Testis (tissue), 3 donors: ENCODE data around the gene MAP2K2. TPM values are rescaled to one million over a fixed set of nuclear protein-coding genes. Genes with fewer than 3 reads are reported as not detected.

Source experiments
- DNase-seq: peaks from one replicate; pipeline ENCODE4 v3.0.0-alpha.2; 2019
- H3K27ac ChIP-seq, 2 donors: fragments of 200-600 bp; sonication (generic); one replicate each; pipeline ENCODE4 v1.5.1; 2019
- H3K27me3 ChIP-seq: fragments of 200-600 bp; sonication (generic); one replicate; pipeline ENCODE4 v1.5.1; 2019
- H3K36me3 ChIP-seq: fragments of 200-600 bp; sonication (generic); one replicate; pipeline ENCODE4 v1.5.1; 2017; ENCODE audit warnings: low read depth; ENCODE audit errors: missing control alignments
- H3K4me1 ChIP-seq: fragments of 200-600 bp; sonication (generic); one replicate; pipeline ENCODE4 v1.5.1; 2019
- H3K4me3 ChIP-seq, 2 donors: fragments of 200-600 bp; sonication (generic); one replicate each; pipeline ENCODE4 v1.5.1; 2017 to 2019
- H3K9me3 ChIP-seq: fragments of 200-600 bp; sonication (generic); one replicate; pipeline ENCODE4 v1.5.1; 2017
- POLR2A ChIP-seq: fragments of 450-650 bp; IDR thresholded peaks from one replicate; pipeline ENCODE4 v1.6.1; 2017; ENCODE audit warnings: antibody characterized with exemption, mild to moderate bottlenecking, moderate library complexity
- WGBS, 2 donors: methylation state at CpG; one replicate each; pipeline ENCODE4 v1.1.5; 2018; 5-methylcytosine and 5-hydroxymethylcytosine counted together
- intact Hi-C: fragments of 100-400 bp; cut with DNase I; formaldehyde crosslinking; loops from one replicate; pipeline ENCODE4 v1.15.1; 2023; ENCODE audit warnings: low total_unique reads
- polyA plus RNA-seq: library from polyadenylated mRNA; stranded (reverse); fragments of 350-450 nt; fragmentation: Illumina TruSeq; extraction: RNeasy Lipid Tissue Mini Kit (QIAGEN cat#74804); gene quantifications from one replicate; pipeline ENCODE4 v1.2.3, GENCODE V29; 2014; ENCODE audit warnings: low read depth, low replicate concordance; ENCODE audit not compliant: insufficient read depth
- total RNA-seq, 2 donors: library from RNA; depleted of rRNA; stranded (reverse); fragments of >200 nt; gene quantifications; one replicate each; pipeline ENCODE4 v1.2.3, GENCODE V29; 2016
- TF ChIP-seq, protein P1 (sequence below), 3 experiments: fragments of 450-650 bp in 2 of 3; fragments of 200-600 bp in 1 of 3; sonication (generic) in 1 of 3; IDR thresholded peaks; one replicate each; pipeline ENCODE4 v1.5.1; 2016 to 2019; ENCODE audit warnings: antibody characterized with exemption in 3 of 3, mild to moderate bottlenecking in 2 of 3, moderate library complexity in 1 of 3

The MAP2K2 gene
- total and polyA plus RNA-seq, 3 donors from 2014 or later, result 181 to 241 (median 225) TPM

DNA sequence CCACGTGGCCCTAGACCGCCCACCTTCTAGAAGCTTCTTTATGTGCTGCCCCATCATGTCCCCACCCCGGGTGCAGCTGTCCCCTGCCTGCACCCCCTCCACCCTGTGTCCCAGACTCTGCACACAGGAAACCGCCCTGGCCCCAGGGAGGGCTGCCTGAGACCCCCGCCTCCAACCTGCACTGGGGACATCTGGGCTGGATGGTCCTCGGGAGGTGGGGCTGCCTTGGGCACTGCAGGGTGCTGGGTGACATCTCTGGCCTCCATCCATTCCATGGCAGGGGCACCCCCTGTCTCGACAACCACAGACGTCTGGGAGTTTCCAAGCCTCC is 39.4 kb downstream of the MAP2K2 start:
- intact Hi-C loops, result no loop called here
- no peak overlapping the region for H3K4me3 ChIP-seq

DNA sequence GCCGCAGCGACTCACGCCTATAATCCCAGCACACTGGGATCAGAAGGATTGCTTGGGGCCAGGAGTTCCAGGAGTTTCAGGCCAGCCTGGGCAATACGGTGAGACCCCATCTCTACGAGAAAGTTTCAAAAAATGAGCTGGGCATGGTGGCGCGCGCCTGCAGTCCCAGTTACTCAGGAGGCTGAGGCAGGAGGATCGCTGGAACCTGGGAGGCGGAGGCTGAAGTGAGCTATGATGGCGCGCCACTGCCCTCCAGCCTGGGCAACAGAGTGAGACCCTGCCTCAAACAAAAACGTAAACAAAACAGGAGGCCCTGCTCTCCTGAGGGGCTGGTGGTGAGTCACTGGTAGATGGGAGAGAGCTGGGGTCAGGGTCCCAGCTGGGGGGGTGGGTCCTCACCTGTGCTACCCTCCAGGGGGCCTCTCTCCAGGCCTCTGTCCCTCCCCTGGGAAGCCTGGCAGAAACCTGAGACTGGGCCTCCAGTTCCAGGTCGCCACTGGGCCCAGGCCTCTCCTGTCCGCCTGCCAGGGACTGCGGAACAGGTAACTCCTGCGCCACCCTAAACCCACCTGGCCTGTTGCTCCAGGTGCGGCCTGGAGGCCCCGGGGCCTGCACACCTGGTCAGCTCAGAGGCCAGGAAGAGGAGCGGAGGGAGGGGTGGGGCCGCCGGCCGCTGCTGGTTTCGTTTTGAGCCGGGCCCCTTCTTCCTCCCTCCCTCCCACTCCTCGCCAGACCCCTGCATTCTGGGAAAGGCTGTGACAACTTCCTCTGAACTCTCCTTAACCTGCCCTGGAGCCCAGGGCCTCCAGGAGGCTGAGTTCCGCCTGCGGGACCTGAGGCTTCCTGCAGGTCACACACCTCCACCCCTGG is 40.0 kb downstream of the MAP2K2 start:
- H3K9me3 ChIP-seq, result no peaks in the 10 kb centered on the region
- no peaks in the 10 kb centered on the region for H3K4me1 ChIP-seq
- 73 to 81% methylated on average over 15 to 28 of the region's 28 CpGs for WGBS, 2 donors
- no peaks in the 10 kb centered on the region for H3K27me3 ChIP-seq
- no peak overlapping the region for H3K4me3 ChIP-seq
- no peaks in the 10 kb centered on the region for H3K36me3 ChIP-seq
- no peak overlapping the region for H3K27ac ChIP-seq
- intact Hi-C loops, result no loop called here
- DNase-seq, result no peak
- TF ChIP-seq POLR2A, result no peak
- TF ChIP-seq, protein P1, sequence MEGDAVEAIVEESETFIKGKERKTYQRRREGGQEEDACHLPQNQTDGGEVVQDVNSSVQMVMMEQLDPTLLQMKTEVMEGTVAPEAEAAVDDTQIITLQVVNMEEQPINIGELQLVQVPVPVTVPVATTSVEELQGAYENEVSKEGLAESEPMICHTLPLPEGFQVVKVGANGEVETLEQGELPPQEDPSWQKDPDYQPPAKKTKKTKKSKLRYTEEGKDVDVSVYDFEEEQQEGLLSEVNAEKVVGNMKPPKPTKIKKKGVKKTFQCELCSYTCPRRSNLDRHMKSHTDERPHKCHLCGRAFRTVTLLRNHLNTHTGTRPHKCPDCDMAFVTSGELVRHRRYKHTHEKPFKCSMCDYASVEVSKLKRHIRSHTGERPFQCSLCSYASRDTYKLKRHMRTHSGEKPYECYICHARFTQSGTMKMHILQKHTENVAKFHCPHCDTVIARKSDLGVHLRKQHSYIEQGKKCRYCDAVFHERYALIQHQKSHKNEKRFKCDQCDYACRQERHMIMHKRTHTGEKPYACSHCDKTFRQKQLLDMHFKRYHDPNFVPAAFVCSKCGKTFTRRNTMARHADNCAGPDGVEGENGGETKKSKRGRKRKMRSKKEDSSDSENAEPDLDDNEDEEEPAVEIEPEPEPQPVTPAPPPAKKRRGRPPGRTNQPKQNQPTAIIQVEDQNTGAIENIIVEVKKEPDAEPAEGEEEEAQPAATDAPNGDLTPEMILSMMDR (IDR thresholded peaks at IDR 0.05), result no peak

More for the DNA sequence above, 39.4 kb downstream of the MAP2K2 start:
- Histone ChIP-seq H3K36me3 (no peaks in the 10 kb centered on the region), H3K4me1 (no peaks in the 10 kb centered on the region), H3K27me3 (no peaks in the 10 kb centered on the region), H3K9me3 (no peaks in the 10 kb centered on the region), H3K27ac (no peak overlapping the region)
- WGBS, 2 donors, result 75 to 78% methylated on average over 8 of the region's 8 CpGs
- TF ChIP-seq POLR2A, result no peak
- TF ChIP-seq, protein P1 (IDR thresholded peaks at IDR 0.05), result no peak
- no peak for DNase-seq

DNA sequence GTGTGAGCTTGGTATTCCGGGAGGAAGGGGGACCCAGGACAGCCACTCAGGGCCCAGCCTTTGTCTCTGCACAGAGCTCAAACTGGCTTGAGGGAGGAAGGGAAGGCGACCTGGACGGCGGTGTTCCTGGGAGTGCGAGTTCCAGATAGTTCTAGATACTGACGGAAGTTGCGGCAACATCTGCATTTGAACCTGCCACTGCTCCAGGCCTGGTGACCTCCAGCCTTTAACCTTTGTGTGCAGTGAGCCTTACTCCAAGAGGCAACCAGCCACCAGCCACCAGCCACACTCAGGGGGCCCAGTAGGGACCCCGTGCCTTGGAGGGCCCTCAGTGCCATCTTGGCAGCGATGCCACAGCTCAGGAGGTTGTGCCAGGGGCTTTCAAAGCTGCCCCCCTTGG is 41.8 kb downstream of the MAP2K2 start:
- H3K27me3 ChIP-seq, result no peaks in the 10 kb centered on the region
- intact Hi-C loops, result no loop called here
- no peak overlapping the region for H3K27ac ChIP-seq
- no peak overlapping the region for H3K4me3 ChIP-seq
- no peak for TF ChIP-seq POLR2A
- TF ChIP-seq, protein P1 (IDR thresholded peaks at IDR 0.05), result no peak
- peaks cover 4% of the 10 kb centered on the region for H3K4me1 ChIP-seq
- WGBS, 2 donors, result 95 to 96% methylated on average over 3 to 9 of the region's 9 CpGs
- no peaks in the 10 kb centered on the region for H3K9me3 ChIP-seq
- DNase-seq, result no peak
- no peaks in the 10 kb centered on the region for H3K36me3 ChIP-seq

DNA sequence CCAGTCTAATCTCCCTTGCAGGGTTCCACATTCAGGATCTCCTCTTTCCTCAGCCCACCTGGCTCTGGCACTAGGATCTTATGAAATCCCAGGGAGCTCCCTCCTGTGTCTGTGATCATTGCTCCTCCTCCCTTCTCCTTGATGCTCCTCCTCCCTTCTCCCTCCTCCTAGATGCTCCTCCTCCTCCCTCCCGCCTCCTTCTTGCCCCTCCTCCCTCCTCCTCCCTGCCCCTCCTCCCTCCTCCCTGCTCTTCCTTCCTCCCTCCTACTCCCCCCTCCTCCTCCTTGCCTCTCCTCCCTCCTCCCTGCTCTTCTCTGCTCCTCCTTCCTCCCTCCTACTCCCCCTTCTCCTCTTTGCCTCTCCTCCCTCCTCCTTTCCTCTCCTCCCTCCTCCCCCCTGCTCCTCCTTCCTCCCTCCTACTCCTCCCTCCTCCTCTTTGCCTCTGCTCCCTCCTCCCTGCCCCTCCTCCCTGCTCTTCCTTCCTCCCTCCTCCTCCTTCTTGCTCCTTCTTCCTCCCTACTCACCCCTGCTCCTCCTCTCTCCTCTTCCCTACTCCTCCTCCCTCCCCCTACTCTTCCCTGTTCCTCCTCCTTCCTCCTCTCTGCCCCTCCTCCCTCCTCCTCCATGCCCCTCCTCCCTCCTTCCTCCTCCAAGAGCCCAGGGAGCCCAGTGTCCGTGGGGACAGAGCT is 42.3 kb downstream of the MAP2K2 start:
- no peak overlapping the region for H3K4me3 ChIP-seq
- 44 to 47% methylated on average over 2 of the region's 2 CpGs for WGBS, 2 donors
- H3K27ac ChIP-seq, result no peak overlapping the region
- no peaks in the 10 kb centered on the region for H3K9me3 ChIP-seq
- intact Hi-C loops, result no loop called here
- DNase-seq, result no peak
- H3K4me1 ChIP-seq, result peaks cover 4% of the 10 kb centered on the region
- no peak for TF ChIP-seq POLR2A
- TF ChIP-seq, protein P1 (IDR thresholded peaks at IDR 0.05), result no peak
- H3K36me3 ChIP-seq, result no peaks in the 10 kb centered on the region
- H3K27me3 ChIP-seq, result no peaks in the 10 kb centered on the region
